HepG2 (cell line): ENCODE data around the gene ELOVL5. TPM values are rescaled to one million over a fixed set of nuclear protein-coding genes. Genes with fewer than 3 reads are reported as not detected.

ENCODE experiments used
- ATAC-seq: fragments of 200-7000 bp; cut with Tn5 transposase; 3 replicates; pipeline ENCODE4 v1.9.1; 2020; ENCODE audit warnings: mild to moderate bottlenecking, moderate library complexity
- BruUV-seq: library from RNA; stranded (reverse); fragments of 400-500 nt; replicated peaks from 2 replicates; lab custom pipeline; 2021; lab: Mats Ljungman, UMichigan
- CTCF ChIA-PET: fragments of 300-600 bp; formaldehyde crosslinking; extraction: SDS; loops from one replicate; lab custom pipeline; 2021; ENCODE audit warnings: low total read pairs, inconsistent platforms, low intra/inter-chr PET ratio; lab: Yijun Ruan, JAX
- POLR2A ChIA-PET: fragments of 350-600 bp; sonication (Branson Sonifier 250); formaldehyde crosslinking; loops from one replicate; lab custom pipeline; 2020; ENCODE audit warnings: antibody characterized with exemption, inconsistent platforms; lab: Yijun Ruan, JAX
- DNase-seq: peaks from one replicate; pipeline ENCODE4 v3.0.0-alpha.2; 2015; ENCODE audit warnings: low spot score
- FAIRE-seq: peaks from 3 replicates; lab custom pipeline; 2011; peaks lifted over from hg19 to GRCh38; lab: Jason Lieb, UNC
- H2AFZ ChIP-seq: one replicate; pipeline ENCODE4 v1.6.1; 2011; ENCODE audit warnings: low read length, inconsistent platforms
- H3K27ac ChIP-seq: fragments of 300-600 bp; 3 replicates; pipeline ENCODE4 v1.8.0; 2011; ENCODE audit warnings: mixed run types, mild to moderate bottlenecking, mixed read lengths, low read length, inconsistent platforms; ENCODE audit not compliant: insufficient read depth; ENCODE audit errors: extremely low read length
- H3K27me3 ChIP-seq, 2 experiments: fragments of 200-600 bp in 1 of 2; 2 replicates in 1 of 2; 3 replicates in 1 of 2; pipeline versions ENCODE4 v1.6.0 to v1.8.0; 2011; ENCODE audit warnings: low read length in 2 of 2, mild to moderate bottlenecking in 2 of 2, moderate library complexity in 2 of 2, inconsistent platforms in 1 of 2; ENCODE audit not compliant: insufficient read depth in 2 of 2, control insufficient read depth in 1 of 2
- H3K36me3 ChIP-seq, 2 experiments: fragments of 200-600 bp in 1 of 2; replicated peaks in 1 of 2; 2 replicates in 1 of 2; 3 replicates in 1 of 2; pipeline versions ENCODE4 v1.5.1 to v1.8.0; 2011; ENCODE audit warnings: low read length in 2 of 2, inconsistent platforms in 1 of 2; ENCODE audit not compliant: insufficient read depth in 2 of 2, control insufficient read depth in 1 of 2
- H3K4me1 ChIP-seq: 2 replicates; pipeline ENCODE4 v1.5.1; 2012; ENCODE audit warnings: low read length, inconsistent platforms; ENCODE audit not compliant: insufficient read depth
- H3K4me2 ChIP-seq: 2 replicates; pipeline ENCODE4 v1.6.0; 2011; ENCODE audit warnings: low read depth, low read length, inconsistent platforms
- H3K4me3 ChIP-seq, 3 experiments: fragments of 200-600 bp in 1 of 3; sonication (generic), shearing (Covaris generic) in 1 of 3; replicated peaks in 1 of 3; 2 replicates each; pipeline ENCODE4 v1.5.1; 2011 to 2016; ENCODE audit warnings: low read length in 3 of 3, inconsistent platforms in 2 of 3, low read depth in 2 of 3, mild to moderate bottlenecking in 2 of 3, control low read depth in 1 of 3, mixed read lengths in 1 of 3; ENCODE audit not compliant: insufficient read depth in 1 of 3
- H3K79me2 ChIP-seq: one replicate; pipeline ENCODE4 v1.6.1; 2011; ENCODE audit warnings: low read length, inconsistent platforms; ENCODE audit not compliant: insufficient read depth
- H3K9ac ChIP-seq: 2 replicates; pipeline ENCODE4 v1.6.0; 2011; ENCODE audit warnings: mild to moderate bottlenecking, low read depth, low read length, inconsistent platforms; ENCODE audit not compliant: insufficient read depth
- H3K9me3 ChIP-seq: 2 replicates; pipeline ENCODE4 v1.5.1; 2012; ENCODE audit warnings: mild to moderate bottlenecking, low read length
- H4K20me1 ChIP-seq: 2 replicates; pipeline ENCODE4 v1.6.0; 2011; ENCODE audit warnings: inconsistent platforms, mild to moderate bottlenecking, low read length, moderate library complexity; ENCODE audit not compliant: insufficient read depth
- CENPX ChIP-seq: sonication (generic); formaldehyde crosslinking; IDR thresholded peaks from 2 replicates; pipeline ENCODE4 v1.9.0; 2021; ENCODE audit warnings: mild to moderate bottlenecking, missing genetic modification reagents, moderate library complexity
- FLYWCH1 ChIP-seq: sonication (generic); formaldehyde crosslinking; IDR thresholded peaks from 2 replicates; pipeline ENCODE4 v1.8.1; 2023; ENCODE audit warnings: mild to moderate bottlenecking, missing genetic modification reagents
- GABPA ChIP-seq, 2 experiments: IDR thresholded peaks; 2 replicates each; pipeline ENCODE4 v1.6.1; 2011 to 2016; ENCODE audit warnings: low read depth in 2 of 2, low read length in 1 of 2, missing biosample characterization in 1 of 2, missing genetic modification characterization in 1 of 2
- GMEB2 ChIP-seq: IDR thresholded peaks from 2 replicates; pipeline ENCODE4 v1.6.1; 2016; ENCODE audit warnings: missing biosample characterization, missing genetic modification reagents, low read depth
- GPN1 ChIP-seq: sonication (generic); formaldehyde crosslinking; IDR thresholded peaks from 2 replicates; pipeline ENCODE4 v1.5.1; 2020; ENCODE audit warnings: missing genetic modification reagents, borderline replicate concordance
- KDM6A ChIP-seq: IDR thresholded peaks from 2 replicates; pipeline ENCODE4 v1.6.1; 2016; ENCODE audit warnings: low read depth
- MTA1 ChIP-seq: sonication (generic); formaldehyde crosslinking; IDR thresholded peaks from 2 replicates; pipeline ENCODE4 v1.4.0; 2020; ENCODE audit warnings: missing genetic modification reagents, mild to moderate bottlenecking, borderline replicate concordance
- NKX3-1 ChIP-seq: sonication (generic); formaldehyde crosslinking; IDR thresholded peaks from 2 replicates; pipeline ENCODE4 v1.5.0; 2020; ENCODE audit warnings: missing genetic modification reagents
- PHF20 ChIP-seq: sonication (generic); formaldehyde crosslinking; IDR thresholded peaks from 2 replicates; pipeline ENCODE4 v1.5.0; 2020; ENCODE audit warnings: mild to moderate bottlenecking, missing genetic modification reagents
- PRMT3 ChIP-seq: sonication (generic); formaldehyde crosslinking; IDR thresholded peaks from 2 replicates; pipeline ENCODE4 v1.8.1; 2022; ENCODE audit warnings: low read depth, mild to moderate bottlenecking, moderate library complexity, missing genetic modification reagents, borderline replicate concordance
- TOPORS ChIP-seq: sonication (generic); formaldehyde crosslinking; IDR thresholded peaks from 2 replicates; pipeline ENCODE4 v1.8.0; 2023; ENCODE audit warnings: mild to moderate bottlenecking, missing genetic modification reagents
- ZNF275 ChIP-seq: sonication (generic); formaldehyde crosslinking; IDR thresholded peaks from 2 replicates; pipeline ENCODE4 v1.8.0; 2022; ENCODE audit warnings: missing genetic modification reagents, mild to moderate bottlenecking, inconsistent platforms, borderline replicate concordance
- ZNF496 ChIP-seq: sonication (generic); formaldehyde crosslinking; IDR thresholded peaks from 2 replicates; pipeline ENCODE4 v1.8.1; 2023; ENCODE audit warnings: mild to moderate bottlenecking, moderate library complexity, missing genetic modification reagents; ENCODE audit not compliant: insufficient replicate concordance
- ZNF543 ChIP-seq: sonication (generic); formaldehyde crosslinking; IDR thresholded peaks from 2 replicates; pipeline ENCODE4 v1.4.0; 2020; ENCODE audit warnings: mild to moderate bottlenecking, missing genetic modification reagents
- ZNF792 ChIP-seq: IDR thresholded peaks from 2 replicates; pipeline ENCODE4 v1.6.1; 2016
- ZNF850 ChIP-seq: sonication (generic); formaldehyde crosslinking; conservative IDR thresholded peaks from 2 replicates; pipeline ENCODE4 v1.9.0; 2021; ENCODE audit warnings: mild to moderate bottlenecking, missing genetic modification reagents
- WGBS: methylation state at CpG from one replicate; pipeline ENCODE4 v1.1.6; 2017; ENCODE audit warnings: low lambda C conversion rate; 5-methylcytosine and 5-hydroxymethylcytosine counted together
- in situ Hi-C: cut with HindIII; loops from 2 replicates; pipeline ENCODE4 v1.10.0; 2017; ENCODE audit warnings: low pct_unique_long_range_greater_than_20kb; ENCODE audit not compliant: extremely low pct_ligation_motif_present
- intact Hi-C: fragments of 100-400 bp; cut with micrococcal nuclease; formaldehyde crosslinking; loops from one replicate; pipeline ENCODE4 v1.10.0; 2022; ENCODE audit not compliant: unreplicated experiment
- polyA plus RNA-seq, 8 experiments: library from polyadenylated mRNA; depleted of rRNA in 3 of 8; stranded (reverse) in 7 of 8; unstranded in 1 of 8; fragments of >200 nt; fragmentation: Illumina TruSeq in 4 of 8; extraction: Trizol in 4 of 8; gene quantifications; 2 replicates each; pipeline versions ENCODE4 v1.2.1 to v1.2.3, GENCODE V29; 2011 to 2016; ENCODE audit warnings: low read depth in 4 of 8, missing spikeins in 1 of 8, mixed read lengths in 1 of 8; ENCODE audit not compliant: insufficient read depth in 1 of 8
- total RNA-seq, 5 experiments: library from RNA; depleted of rRNA; stranded (reverse); fragments of >200 nt; fragmentation: Illumina TruSeq; extraction: Trizol; gene quantifications; 2 replicates each; pipeline ENCODE4 v1.2.3, GENCODE V29; 2016; ENCODE audit warnings: low read depth in 1 of 5
- TF ChIP-seq, protein P1 (sequence below): sonication (generic); formaldehyde crosslinking; IDR thresholded peaks from 2 replicates; pipeline ENCODE4 v1.5.1; 2020; ENCODE audit warnings: missing genetic modification reagents, mild to moderate bottlenecking, borderline replicate concordance

The ELOVL5 gene
- total and polyA plus RNA-seq, 2 of the 13 experiments (the other 11 are each of a cell fraction or from before 2014, with no cell fraction given), result 50.1 to 72.4 TPM

- POLR2A ChIA-PET, result no interaction called here
- TF ChIP-seq KDM6A (CRISPR knock-in tag) (no peak), TOPORS (no peak), MTA1 (CRISPR knock-in tag) (no peak), GPN1 (CRISPR knock-in tag) (no peak), ZNF543 (CRISPR knock-in tag) (no peak), PHF20 (CRISPR knock-in tag) (no peak), ZNF275 (CRISPR knock-in tag) (no peak), ZNF850 (CRISPR knock-in tag) (no peak), FLYWCH1 (no peak), GMEB2 (CRISPR knock-in tag) (no peak), CENPX (CRISPR knock-in tag) (no peak), PRMT3 (CRISPR knock-in tag) (no peak), GABPA (IDR thresholded peaks at IDR 0.05; ENCODE audit: low read depth, low read length) (no peak), GABPA (CRISPR knock-in tag; IDR thresholded peaks at IDR 0.05; ENCODE audit: low read depth) (no peak), ZNF496 (no peak), NKX3-1 (CRISPR knock-in tag) (no peak), ZNF792 (no peak)
- TF ChIP-seq, protein P1, sequence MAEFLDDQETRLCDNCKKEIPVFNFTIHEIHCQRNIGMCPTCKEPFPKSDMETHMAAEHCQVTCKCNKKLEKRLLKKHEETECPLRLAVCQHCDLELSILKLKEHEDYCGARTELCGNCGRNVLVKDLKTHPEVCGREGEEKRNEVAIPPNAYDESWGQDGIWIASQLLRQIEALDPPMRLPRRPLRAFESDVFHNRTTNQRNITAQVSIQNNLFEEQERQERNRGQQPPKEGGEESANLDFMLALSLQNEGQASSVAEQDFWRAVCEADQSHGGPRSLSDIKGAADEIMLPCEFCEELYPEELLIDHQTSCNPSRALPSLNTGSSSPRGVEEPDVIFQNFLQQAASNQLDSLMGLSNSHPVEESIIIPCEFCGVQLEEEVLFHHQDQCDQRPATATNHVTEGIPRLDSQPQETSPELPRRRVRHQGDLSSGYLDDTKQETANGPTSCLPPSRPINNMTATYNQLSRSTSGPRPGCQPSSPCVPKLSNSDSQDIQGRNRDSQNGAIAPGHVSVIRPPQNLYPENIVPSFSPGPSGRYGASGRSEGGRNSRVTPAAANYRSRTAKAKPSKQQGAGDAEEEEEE (CRISPR knock-in tag), result no peak
- TF ChIP-seq, all 625 proteins: peak for 0
- in situ Hi-C loops (no loop called here), intact Hi-C loops (no loop called here)
- DNase-seq, result no peak
- no peak overlapping the region for H2AFZ ChIP-seq
- no peaks in the 10 kb centered on the region for H4K20me1 ChIP-seq
- peaks cover 9% of the 10 kb centered on the region for H3K4me1 ChIP-seq
- H3K27me3 ChIP-seq, result no peaks in the 10 kb centered on the region
- no peak overlapping the region for H3K27ac ChIP-seq
- no peak overlapping the region for H3K9ac ChIP-seq
- H3K36me3 ChIP-seq, result no peaks in the 10 kb centered on the region
- CTCF ChIA-PET, result no interaction called here
- no peaks in the 10 kb centered on the region for H3K79me2 ChIP-seq
- H3K4me2 ChIP-seq, result no peak overlapping the region
- no TSS peak for BruUV-seq
- no peak for ATAC-seq
- FAIRE-seq, result no peak
- 58% methylated on average over 3 of the region's 3 CpGs for WGBS
- H3K4me3 ChIP-seq, result no peak overlapping the region
- no peaks in the 10 kb centered on the region for H3K9me3 ChIP-seq
Measured at GRCh38 chr6:53391170-53391569, 42.4 kb upstream of the ELOVL5 start.
